IMR-90 (cell line): ENCODE results near the gene AFF2. TPM values are rescaled to one million over a fixed set of nuclear protein-coding genes. Genes with fewer than 3 reads are reported as not detected.

ENCODE experiments used
- ATAC-seq: fragments of 200-7000 bp; cut with Tn5 transposase; 2 replicates; pipeline ENCODE4 v1.9.1; 2020; ENCODE audit warnings: low read depth, mild to moderate bottlenecking, moderate library complexity
- BruUV-seq: library from RNA; stranded (reverse); fragments of 400-500 nt; replicated peaks from 2 replicates; lab custom pipeline; 2021; lab: Mats Ljungman, UMichigan
- CTCF ChIA-PET: fragments of 300-600 bp; formaldehyde crosslinking; extraction: SDS; loops from one replicate; lab custom pipeline; 2021; ENCODE audit warnings: antibody characterized with exemption; lab: Yijun Ruan, JAX
- POLR2A ChIA-PET: fragments of 300-600 bp; sonication (Branson Sonifier 250); formaldehyde crosslinking; loops from one replicate; lab custom pipeline; 2022; ENCODE audit warnings: antibody characterized with exemption; ENCODE audit not compliant: unreplicated experiment; lab: Charles Lee
- DNase-seq: peaks from one replicate; pipeline ENCODE4 v3.0.0; 2013
- H2AFZ ChIP-seq: replicated peaks from 2 replicates; pipeline ENCODE3; 2013; ENCODE audit warnings: low read length, mild to moderate bottlenecking; ENCODE audit not compliant: poor library complexity
- H2AK5ac ChIP-seq: 2 replicates; pipeline ENCODE4 v1.6.1; 2013; ENCODE audit warnings: low read depth, low read length, inconsistent platforms
- H2AK9ac ChIP-seq: replicated peaks from 2 replicates; pipeline ENCODE3; 2013; ENCODE audit warnings: mild to moderate bottlenecking, low read depth, low read length, moderate library complexity; ENCODE audit not compliant: poor library complexity
- H2BK120ac ChIP-seq: 2 replicates; pipeline ENCODE4 v1.6.1; 2013; ENCODE audit warnings: low read depth, low read length, inconsistent platforms
- H2BK15ac ChIP-seq: 3 replicates; pipeline ENCODE4 v1.6.1; 2013; ENCODE audit warnings: low read depth, low read length, inconsistent platforms
- H2BK20ac ChIP-seq: 2 replicates; pipeline ENCODE4 v1.6.1; 2013; ENCODE audit warnings: low read depth, mild to moderate bottlenecking, inconsistent platforms, low read length, moderate library complexity
- H2BK5ac ChIP-seq: 2 replicates; pipeline ENCODE4 v1.6.1; 2013; ENCODE audit warnings: mild to moderate bottlenecking, low read depth, low read length, inconsistent platforms; ENCODE audit not compliant: poor library complexity, severe bottlenecking
- H3K14ac ChIP-seq: replicated peaks from 2 replicates; pipeline ENCODE4 v1.6.1; 2013; ENCODE audit warnings: low read depth, low read length, inconsistent platforms
- H3K18ac ChIP-seq: 2 replicates; pipeline ENCODE4 v1.6.1; 2013; ENCODE audit warnings: low read depth, low read length, control low read depth
- H3K23ac ChIP-seq: 2 replicates; pipeline ENCODE4 v1.6.1; 2013; ENCODE audit warnings: low read depth, low read length, inconsistent platforms
- H3K27ac ChIP-seq: 2 replicates; pipeline ENCODE4 v1.5.1; 2013; ENCODE audit warnings: mild to moderate bottlenecking, control low read depth, low read length; ENCODE audit not compliant: insufficient read depth
- H3K27me3 ChIP-seq: 2 replicates; pipeline ENCODE4 v1.6.1; 2013; ENCODE audit warnings: low read length; ENCODE audit not compliant: control insufficient read depth, insufficient read depth
- H3K36me3 ChIP-seq: 2 replicates; pipeline ENCODE4 v1.6.1; 2013; ENCODE audit warnings: low read length, mixed read lengths; ENCODE audit not compliant: control insufficient read depth, insufficient read depth
- H3K4ac ChIP-seq: 2 replicates; pipeline ENCODE4 v1.6.1; 2013; ENCODE audit warnings: low read depth, low read length, inconsistent platforms
- H3K4me1 ChIP-seq: 2 replicates; pipeline ENCODE4 v1.6.1; 2013; ENCODE audit warnings: low read length, mixed read lengths; ENCODE audit not compliant: control insufficient read depth, insufficient read depth
- H3K4me2 ChIP-seq: 2 replicates; pipeline ENCODE4 v1.6.1; 2013; ENCODE audit warnings: low read depth, mild to moderate bottlenecking, control low read depth, low read length, moderate library complexity
- H3K4me3 ChIP-seq: 2 replicates; pipeline ENCODE4 v1.5.1; 2013; ENCODE audit warnings: low read depth, mild to moderate bottlenecking, control low read depth, low read length, moderate library complexity; ENCODE audit not compliant: insufficient read depth
- H3K56ac ChIP-seq: 2 replicates; pipeline ENCODE4 v1.6.1; 2013; ENCODE audit warnings: low read length, inconsistent platforms; ENCODE audit not compliant: insufficient read depth; ENCODE audit errors: extremely low read depth
- H3K79me1 ChIP-seq, 2 experiments: 2 replicates each; pipeline ENCODE4 v1.6.1; 2013; ENCODE audit warnings: low read length in 2 of 2, inconsistent platforms in 1 of 2, low read depth in 1 of 2
- H3K9ac ChIP-seq: 2 replicates; pipeline ENCODE4 v1.6.1; 2013; ENCODE audit warnings: low read depth, low read length, control low read depth
- H3K9me1 ChIP-seq: 2 replicates; pipeline ENCODE4 v1.6.1; 2013; ENCODE audit warnings: low read length, inconsistent platforms; ENCODE audit not compliant: insufficient read depth
- H3K9me3 ChIP-seq: 2 replicates; pipeline ENCODE4 v1.6.1; 2013; ENCODE audit warnings: low read length; ENCODE audit not compliant: control insufficient read depth, insufficient read depth
- H4K20me1 ChIP-seq: 2 replicates; pipeline ENCODE4 v1.6.1; 2013; ENCODE audit warnings: low read length, inconsistent platforms; ENCODE audit not compliant: insufficient read depth
- H4K5ac ChIP-seq: 2 replicates; pipeline ENCODE4 v1.6.1; 2013; ENCODE audit warnings: mild to moderate bottlenecking, low read depth, low read length, control low read depth
- H4K8ac ChIP-seq, 2 experiments: 2 replicates each; pipeline ENCODE4 v1.6.1; 2013; ENCODE audit warnings: low read depth in 2 of 2, low read length in 2 of 2, control low read depth in 1 of 2, inconsistent platforms in 1 of 2
- H4K91ac ChIP-seq: 2 replicates; pipeline ENCODE4 v1.6.1; 2013; ENCODE audit warnings: low read depth, low read length, inconsistent platforms; ENCODE audit not compliant: insufficient read depth
- BHLHE40 ChIP-seq: fragments of 150-350 bp; IDR thresholded peaks from 2 replicates; pipeline ENCODE4 v1.6.1; 2016; ENCODE audit warnings: mild to moderate bottlenecking, low read depth, low read length
- CEBPB ChIP-seq: IDR thresholded peaks from 2 replicates; pipeline ENCODE4 v1.6.1; 2012; ENCODE audit warnings: low read depth, low read length, improper control_type of control experiment
- CHD1 ChIP-seq: IDR thresholded peaks from 2 replicates; pipeline ENCODE4 v1.6.1; 2012; ENCODE audit warnings: low read depth, low read length, improper control_type of control experiment
- FOS ChIP-seq: fragments of 150-350 bp; IDR thresholded peaks from 2 replicates; pipeline ENCODE4 v1.6.1; 2016; ENCODE audit warnings: low read depth, low read length
- MAFK ChIP-seq: IDR thresholded peaks from 2 replicates; pipeline ENCODE4 v1.6.1; 2012; ENCODE audit warnings: low read depth, low read length, improper control_type of control experiment
- MAZ ChIP-seq: IDR thresholded peaks from 2 replicates; pipeline ENCODE4 v1.6.1; 2012; ENCODE audit warnings: low read depth, mild to moderate bottlenecking, low read length, improper control_type of control experiment, moderate library complexity, borderline replicate concordance
- MXI1 ChIP-seq: IDR thresholded peaks from 2 replicates; pipeline ENCODE4 v1.6.1; 2012; ENCODE audit warnings: low read depth, mild to moderate bottlenecking, low read length, moderate library complexity, borderline replicate concordance
- NFE2L2 ChIP-seq: fragments of 150-350 bp; IDR thresholded peaks from 2 replicates; pipeline ENCODE4 v1.6.1; 2016; ENCODE audit warnings: low read depth, mild to moderate bottlenecking, low read length
- RAD21 ChIP-seq: IDR thresholded peaks from 2 replicates; pipeline ENCODE4 v1.6.1; 2012; ENCODE audit warnings: low read length, improper control_type of control experiment
- RCOR1 ChIP-seq: IDR thresholded peaks from 2 replicates; pipeline ENCODE4 v1.6.1; 2012; ENCODE audit warnings: mild to moderate bottlenecking, low read length, improper control_type of control experiment; ENCODE audit not compliant: insufficient replicate concordance
- RFX5 ChIP-seq: IDR thresholded peaks from 2 replicates; pipeline ENCODE4 v1.8.0; 2012; ENCODE audit warnings: low read depth, mild to moderate bottlenecking, low read length, moderate library complexity
- SMC3 ChIP-seq: fragments of 150-350 bp; IDR thresholded peaks from 2 replicates; pipeline ENCODE4 v1.6.1; 2016; ENCODE audit warnings: low read depth, mild to moderate bottlenecking, antibody characterized with exemption, low read length, moderate library complexity
- WGBS, 2 experiments: methylation state at CpG; one replicate each; pipeline versions ENCODE4 v1.1.5 to v1.1.7; 2013; ENCODE audit warnings: missing lambda C conversion rate in 2 of 2; ENCODE audit not compliant: insufficient read length in 1 of 2; ENCODE audit errors: extremely low coverage in 2 of 2; 5-methylcytosine and 5-hydroxymethylcytosine counted together
- dilution Hi-C: fragments of 300-500 bp; cut with HindIII; formaldehyde crosslinking; loops from one replicate; pipeline ENCODE4 v1.14.3; 2018; ENCODE audit warnings: low sequenced_read_pairs; ENCODE audit not compliant: unreplicated experiment
- in situ Hi-C: fragments of 300-500 bp; cut with MboI; formaldehyde crosslinking; loops from 3 replicates; pipeline ENCODE4 v1.14.3; 2019; ENCODE audit warnings: low sequenced_read_pairs, inconsistent platforms, mixed read lengths
- intact Hi-C: fragments of 100-400 bp; cut with micrococcal nuclease; formaldehyde crosslinking; loops from 2 replicates; pipeline ENCODE4 v1.10.0; 2022
- polyA plus RNA-seq, 3 experiments: library from polyadenylated mRNA; depleted of rRNA; stranded (reverse); fragments of >200 nt; gene quantifications; 2 replicates each; pipeline ENCODE4 v1.2.3, GENCODE V29; 2012; ENCODE audit warnings: low replicate concordance in 1 of 3
- total RNA-seq: library from RNA; depleted of rRNA; stranded (reverse); fragments of >200 nt; gene quantifications from 2 replicates; pipeline ENCODE4 v1.2.3, GENCODE V29; 2012
- TF ChIP-seq, protein P1 (sequence below): conservative IDR thresholded peaks from 2 replicates; pipeline ENCODE4 v1.5.1; 2012; ENCODE audit warnings: mild to moderate bottlenecking, low read depth, low read length, improper control_type of control experiment
- TF ChIP-seq, protein P2 (sequence below): fragments of 150-350 bp; IDR thresholded peaks from 2 replicates; pipeline ENCODE4 v1.6.1; 2017; ENCODE audit warnings: mild to moderate bottlenecking, antibody characterized with exemption, low read length, low read depth
- TF ChIP-seq, protein P3 (sequence below): fragments of 150-350 bp; IDR thresholded peaks from 2 replicates; pipeline ENCODE4 v1.6.1; 2016; ENCODE audit warnings: low read depth, mild to moderate bottlenecking, low read length, moderate library complexity, borderline replicate concordance

AFF2 gene
- total and polyA plus RNA-seq, 2 of the 4 experiments (the other 2 are of a cell fraction): 0.15 to 0.72 TPM

DNA sequence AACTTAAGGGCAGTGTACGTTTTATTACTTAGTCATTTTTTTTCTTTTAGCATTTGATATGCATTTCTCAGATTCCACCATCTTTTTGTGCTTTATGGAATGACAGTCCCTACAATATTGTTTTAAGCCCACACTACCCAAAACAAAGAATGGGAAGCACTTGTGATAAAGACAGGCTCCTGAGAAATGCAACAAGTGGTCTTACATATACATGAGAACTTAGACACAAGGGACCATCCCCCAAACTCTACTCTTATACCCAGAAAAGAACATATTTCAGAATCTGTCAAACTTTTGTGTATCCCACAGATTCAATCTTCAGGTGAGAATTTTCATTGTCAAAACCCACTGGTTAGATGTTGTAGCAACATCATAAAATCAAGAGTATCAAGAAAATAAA lies 491.1 kb downstream of the AFF2 start:
- no peak overlapping the region for H2AK9ac ChIP-seq
- H4K5ac ChIP-seq: no peak overlapping the region
- H3K14ac ChIP-seq: no peak overlapping the region
- H3K9me3 ChIP-seq: no peaks in the 10 kb centered on the region
- H2BK5ac ChIP-seq: no peak overlapping the region
- no peak overlapping the region for H3K56ac ChIP-seq
- dilution Hi-C loops: no loop called here
- H4K91ac ChIP-seq: no peak overlapping the region
- no peak overlapping the region for H2BK15ac ChIP-seq
- CTCF ChIA-PET: no interaction called here
- TF ChIP-seq MXI1: no peak
- no peak for TF ChIP-seq NFE2L2
- TF ChIP-seq, protein P1, sequence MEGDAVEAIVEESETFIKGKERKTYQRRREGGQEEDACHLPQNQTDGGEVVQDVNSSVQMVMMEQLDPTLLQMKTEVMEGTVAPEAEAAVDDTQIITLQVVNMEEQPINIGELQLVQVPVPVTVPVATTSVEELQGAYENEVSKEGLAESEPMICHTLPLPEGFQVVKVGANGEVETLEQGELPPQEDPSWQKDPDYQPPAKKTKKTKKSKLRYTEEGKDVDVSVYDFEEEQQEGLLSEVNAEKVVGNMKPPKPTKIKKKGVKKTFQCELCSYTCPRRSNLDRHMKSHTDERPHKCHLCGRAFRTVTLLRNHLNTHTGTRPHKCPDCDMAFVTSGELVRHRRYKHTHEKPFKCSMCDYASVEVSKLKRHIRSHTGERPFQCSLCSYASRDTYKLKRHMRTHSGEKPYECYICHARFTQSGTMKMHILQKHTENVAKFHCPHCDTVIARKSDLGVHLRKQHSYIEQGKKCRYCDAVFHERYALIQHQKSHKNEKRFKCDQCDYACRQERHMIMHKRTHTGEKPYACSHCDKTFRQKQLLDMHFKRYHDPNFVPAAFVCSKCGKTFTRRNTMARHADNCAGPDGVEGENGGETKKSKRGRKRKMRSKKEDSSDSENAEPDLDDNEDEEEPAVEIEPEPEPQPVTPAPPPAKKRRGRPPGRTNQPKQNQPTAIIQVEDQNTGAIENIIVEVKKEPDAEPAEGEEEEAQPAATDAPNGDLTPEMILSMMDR: no peak
- TF ChIP-seq, protein P2, sequence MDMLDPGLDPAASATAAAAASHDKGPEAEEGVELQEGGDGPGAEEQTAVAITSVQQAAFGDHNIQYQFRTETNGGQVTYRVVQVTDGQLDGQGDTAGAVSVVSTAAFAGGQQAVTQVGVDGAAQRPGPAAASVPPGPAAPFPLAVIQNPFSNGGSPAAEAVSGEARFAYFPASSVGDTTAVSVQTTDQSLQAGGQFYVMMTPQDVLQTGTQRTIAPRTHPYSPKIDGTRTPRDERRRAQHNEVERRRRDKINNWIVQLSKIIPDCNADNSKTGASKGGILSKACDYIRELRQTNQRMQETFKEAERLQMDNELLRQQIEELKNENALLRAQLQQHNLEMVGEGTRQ: no peak
- TF ChIP-seq CEBPB: no peak
- TF ChIP-seq RAD21: no peak
- no peak for TF ChIP-seq RCOR1
- TF ChIP-seq MAZ: no peak
- no peak for TF ChIP-seq SMC3
- no peak for TF ChIP-seq BHLHE40
- TF ChIP-seq CHD1: no peak
- TF ChIP-seq RFX5: no peak
- no peak for TF ChIP-seq FOS
- TF ChIP-seq, protein P3, sequence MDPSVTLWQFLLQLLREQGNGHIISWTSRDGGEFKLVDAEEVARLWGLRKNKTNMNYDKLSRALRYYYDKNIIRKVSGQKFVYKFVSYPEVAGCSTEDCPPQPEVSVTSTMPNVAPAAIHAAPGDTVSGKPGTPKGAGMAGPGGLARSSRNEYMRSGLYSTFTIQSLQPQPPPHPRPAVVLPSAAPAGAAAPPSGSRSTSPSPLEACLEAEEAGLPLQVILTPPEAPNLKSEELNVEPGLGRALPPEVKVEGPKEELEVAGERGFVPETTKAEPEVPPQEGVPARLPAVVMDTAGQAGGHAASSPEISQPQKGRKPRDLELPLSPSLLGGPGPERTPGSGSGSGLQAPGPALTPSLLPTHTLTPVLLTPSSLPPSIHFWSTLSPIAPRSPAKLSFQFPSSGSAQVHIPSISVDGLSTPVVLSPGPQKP: no peak
- no peak for TF ChIP-seq MAFK
- no peak overlapping the region for H2BK120ac ChIP-seq
- H3K9me1 ChIP-seq: no peaks in the 10 kb centered on the region
- POLR2A ChIA-PET: no interaction called here
- intact Hi-C loops: no loop called here
- in situ Hi-C loops: no loop called here
- H4K20me1 ChIP-seq: no peaks in the 10 kb centered on the region
- WGBS, 2 experiments: no CpG with 5 or more reads among the region's 1 CpG
- no peaks in the 10 kb centered on the region for H3K4me1 ChIP-seq
- DNase-seq (no peak), ATAC-seq (no peak)
- H2AFZ ChIP-seq: no peak overlapping the region
- no peak overlapping the region for H3K9ac ChIP-seq
- H3K79me1 ChIP-seq: no peaks in the 10 kb centered on the region
- H3K4me2 ChIP-seq: no peak overlapping the region
- H3K4me3 ChIP-seq: no peak overlapping the region
- no peak overlapping the region for H3K4ac ChIP-seq
- H3K23ac ChIP-seq: no peak overlapping the region
- H3K27ac ChIP-seq: no peak overlapping the region
- H3K18ac ChIP-seq: no peak overlapping the region
- H2AK5ac ChIP-seq: no peak overlapping the region
- BruUV-seq: no TSS peak
- H2BK20ac ChIP-seq: no peak overlapping the region
- H3K27me3 ChIP-seq: no peaks in the 10 kb centered on the region
- H3K36me3 ChIP-seq: no peaks in the 10 kb centered on the region
- no peak overlapping the region for H4K8ac ChIP-seq
